CD4-positive, alpha-beta T cell treated with Interleukin-4 for 1 hour (primary cell): ENCODE results near the gene CDC45.

ENCODE experiments used
- DNase-seq, 2 donors: peaks; one replicate each; pipeline ENCODE4 v3.0.0-alpha.2; 2020 to 2022

The CDC45 gene

GRCh38 chr22:19567157-19568009 lies 87.7 kb downstream of the CDC45 start:
- no peak for DNase-seq

GRCh38 chr22:19568337-19569275 lies 88.9 kb downstream of the CDC45 start:
- no peak for DNase-seq

GRCh38 chr22:19569276-19569640 lies 89.5 kb downstream of the CDC45 start:
- DNase-seq: no peak

- no peak for DNase-seq
Measured at GRCh38 chr22:19569976-19570375, 90.3 kb downstream of the CDC45 start.
